C4-2B (cell line): ENCODE data around the gene FGF22.

Experiments used
- ZFX ChIP-seq: fragments of 450-650 bp; IDR thresholded peaks from 2 replicates; pipeline ENCODE4 v1.6.1; 2017
- TF ChIP-seq, protein P1 (sequence below): fragments of 450-650 bp; conservative IDR thresholded peaks from 2 replicates; pipeline ENCODE4 v1.5.1; 2017; ENCODE audit warnings: mild to moderate bottlenecking

DNA sequence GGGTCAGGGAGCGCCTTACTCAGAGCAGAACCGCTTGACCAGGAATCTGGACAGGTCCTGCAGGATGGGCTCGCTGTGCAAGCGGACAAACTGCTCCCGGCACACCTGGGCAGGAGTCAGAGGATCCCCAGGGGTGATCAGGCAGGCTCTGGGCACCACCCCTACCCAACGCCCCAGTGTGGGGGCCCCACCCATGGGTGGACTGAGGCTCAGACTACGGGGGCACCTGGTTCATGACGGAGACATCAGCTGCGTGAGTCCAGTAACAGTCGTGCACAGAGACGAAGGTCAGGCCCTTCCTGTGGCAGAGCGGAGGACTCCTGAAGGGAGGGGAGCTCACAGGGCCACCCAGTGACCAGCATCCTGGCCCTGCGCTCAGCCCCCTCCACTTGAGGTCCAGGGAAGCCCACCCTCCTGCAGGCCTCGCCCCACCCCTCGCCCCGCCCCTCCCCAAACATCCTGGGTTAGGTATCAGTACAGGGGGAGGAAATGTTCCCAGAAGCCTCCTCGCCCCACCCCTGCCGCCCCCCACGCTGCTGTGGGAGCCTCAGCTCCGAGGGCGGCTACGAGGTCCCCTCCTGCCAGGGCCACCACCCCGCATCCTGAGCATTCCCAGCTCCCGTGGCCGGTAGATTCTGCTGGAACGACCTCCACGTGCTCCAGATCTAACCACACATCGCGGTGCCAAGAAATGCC, 22.0 kb upstream of the FGF22 start:
- TF ChIP-seq, protein P1, sequence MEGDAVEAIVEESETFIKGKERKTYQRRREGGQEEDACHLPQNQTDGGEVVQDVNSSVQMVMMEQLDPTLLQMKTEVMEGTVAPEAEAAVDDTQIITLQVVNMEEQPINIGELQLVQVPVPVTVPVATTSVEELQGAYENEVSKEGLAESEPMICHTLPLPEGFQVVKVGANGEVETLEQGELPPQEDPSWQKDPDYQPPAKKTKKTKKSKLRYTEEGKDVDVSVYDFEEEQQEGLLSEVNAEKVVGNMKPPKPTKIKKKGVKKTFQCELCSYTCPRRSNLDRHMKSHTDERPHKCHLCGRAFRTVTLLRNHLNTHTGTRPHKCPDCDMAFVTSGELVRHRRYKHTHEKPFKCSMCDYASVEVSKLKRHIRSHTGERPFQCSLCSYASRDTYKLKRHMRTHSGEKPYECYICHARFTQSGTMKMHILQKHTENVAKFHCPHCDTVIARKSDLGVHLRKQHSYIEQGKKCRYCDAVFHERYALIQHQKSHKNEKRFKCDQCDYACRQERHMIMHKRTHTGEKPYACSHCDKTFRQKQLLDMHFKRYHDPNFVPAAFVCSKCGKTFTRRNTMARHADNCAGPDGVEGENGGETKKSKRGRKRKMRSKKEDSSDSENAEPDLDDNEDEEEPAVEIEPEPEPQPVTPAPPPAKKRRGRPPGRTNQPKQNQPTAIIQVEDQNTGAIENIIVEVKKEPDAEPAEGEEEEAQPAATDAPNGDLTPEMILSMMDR, result no peak
- no peak for TF ChIP-seq ZFX
